Myocyte (in vitro differentiated cells): ENCODE data around the gene TNPO2. TPM values are rescaled to one million over a fixed set of nuclear protein-coding genes. Genes with fewer than 3 reads are reported as not detected.
A peak's percentile ranks its signal among the peaks of the same experiment; 100 is the strongest.

Experiments used
- DNase-seq: peaks from one replicate; pipeline ENCODE4 v3.0.0-alpha.2; 2012; ENCODE audit warnings: low read depth
- polyA plus RNA-seq: library from polyadenylated mRNA; unstranded; fragments of >200 nt; gene quantifications from one replicate; pipeline ENCODE4 v1.2.1, GENCODE V29; 2012; ENCODE audit warnings: missing spikeins
- total RNA-seq: library from RNA; depleted of rRNA; stranded (reverse); fragments of >200 nt; gene quantifications from 2 replicates; pipeline ENCODE4 v1.2.3, GENCODE V29; 2014

Gene TNPO2
- total RNA-seq: 45.6 and 51.3 TPM in 2 replicates
- 66.3 TPM for polyA plus RNA-seq

- DNase-seq: peak; percentile 72
Measured at GRCh38 chr19:12723641-12724426, at the start of gene TNPO2. Gene TNPO2, minus strand, starts transcription at chr19:12723932. Its CDS starts 2,955 bp downstream, at chr19:12720977.

- no peak for DNase-seq
Measured at GRCh38 chr19:12772323-12772722, 48.6 kb upstream of the TNPO2 start.

GRCh38 chr19:12770922-12771321 is 47.2 kb upstream of the TNPO2 start:
- DNase-seq: no peak

- DNase-seq: no peak
Measured at GRCh38 chr19:12769689-12770088, 46.0 kb upstream of the TNPO2 start.

GRCh38 chr19:12767666-12768065 is 43.9 kb upstream of the TNPO2 start:
- no peak for DNase-seq

GRCh38 chr19:12767150-12767549 is 43.4 kb upstream of the TNPO2 start:
- no peak for DNase-seq

GRCh38 chr19:12766051-12766521 is 42.4 kb upstream of the TNPO2 start:
- peak; percentile 87 for DNase-seq

GRCh38 chr19:12764698-12765097 is 41.0 kb upstream of the TNPO2 start:
- DNase-seq: no peak

GRCh38 chr19:12763100-12763499 is 39.4 kb upstream of the TNPO2 start:
- no peak for DNase-seq

GRCh38 chr19:12759686-12760085 is 36.0 kb upstream of the TNPO2 start:
- DNase-seq: no peak

- DNase-seq: peak; percentile 88
Measured at GRCh38 chr19:12757544-12758274, 34.0 kb upstream of the TNPO2 start.

GRCh38 chr19:12756150-12756883 is 32.6 kb upstream of the TNPO2 start:
- DNase-seq: no peak

GRCh38 chr19:12754465-12755196 is 30.9 kb upstream of the TNPO2 start:
- no peak for DNase-seq

- DNase-seq: no peak
Measured at GRCh38 chr19:12752056-12752781, 28.5 kb upstream of the TNPO2 start.

GRCh38 chr19:12751635-12752034 is 27.9 kb upstream of the TNPO2 start, which contains the start of gene BEST2:
Gene BEST2, plus strand, starts transcription at chr19:12751791. Its CDS starts 802 bp downstream, at chr19:12752593.
- DNase-seq: no peak

GRCh38 chr19:12750851-12751250 is 27.1 kb upstream of the TNPO2 start:
- peak; percentile 34 for DNase-seq

GRCh38 chr19:12749938-12750521 is 26.3 kb upstream of the TNPO2 start:
- DNase-seq: peak; percentile 77

GRCh38 chr19:12748489-12748888 is 24.8 kb upstream of the TNPO2 start:
- no peak for DNase-seq

GRCh38 chr19:12745166-12745897 is 21.6 kb upstream of the TNPO2 start:
- peak; percentile 31 for DNase-seq
